ENCODE results near the gene DHRS9.

DHRS9 gene

GRCh38 chr2:169065864-169066517, 3.4 kb upstream of the DHRS9 start:
- DNase-seq (ENCODE audit: low read depth): no peak

DNA sequence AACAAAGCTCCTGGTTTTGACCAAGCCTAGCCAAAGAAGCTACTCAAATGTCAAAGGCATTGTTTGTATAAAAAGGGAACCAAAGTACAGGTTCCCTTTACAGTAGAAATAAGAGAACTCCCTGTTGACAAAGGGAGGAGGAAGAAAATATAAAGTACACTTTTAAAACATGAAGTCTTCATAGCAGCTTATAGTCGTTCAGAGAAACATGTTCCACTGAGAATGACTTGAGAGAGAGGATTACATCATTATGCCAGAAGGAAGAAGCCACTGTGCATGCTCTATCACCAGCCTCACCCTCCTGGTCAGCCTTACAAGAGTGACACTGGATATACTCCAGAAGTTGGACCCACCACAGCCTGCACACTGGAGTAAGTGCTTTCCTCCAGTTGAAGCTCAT, 2.5 kb upstream of the DHRS9 start:
- DNase-seq (ENCODE audit: low read depth): no peak

DNA sequence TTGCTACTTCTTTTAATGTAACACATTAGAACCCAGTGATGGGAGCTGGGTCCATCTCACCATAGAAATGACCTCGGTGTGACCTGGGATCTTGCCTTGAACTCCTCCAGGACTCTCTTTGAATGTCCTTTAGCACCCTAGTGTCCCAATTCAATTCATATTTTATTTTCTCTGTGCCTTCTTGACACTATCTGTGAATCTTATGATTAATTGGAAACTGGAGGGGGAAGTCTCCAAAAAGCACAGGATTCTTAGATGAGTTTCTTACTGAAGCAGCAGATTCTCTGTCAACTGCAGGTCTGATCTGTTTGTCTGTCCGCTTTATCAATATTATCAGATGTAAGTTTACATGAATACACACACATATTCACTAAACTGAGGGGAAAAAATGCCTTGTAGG, 470 bp downstream of the DHRS9 start:
- no peak for DNase-seq (ENCODE audit: low read depth)

DNA sequence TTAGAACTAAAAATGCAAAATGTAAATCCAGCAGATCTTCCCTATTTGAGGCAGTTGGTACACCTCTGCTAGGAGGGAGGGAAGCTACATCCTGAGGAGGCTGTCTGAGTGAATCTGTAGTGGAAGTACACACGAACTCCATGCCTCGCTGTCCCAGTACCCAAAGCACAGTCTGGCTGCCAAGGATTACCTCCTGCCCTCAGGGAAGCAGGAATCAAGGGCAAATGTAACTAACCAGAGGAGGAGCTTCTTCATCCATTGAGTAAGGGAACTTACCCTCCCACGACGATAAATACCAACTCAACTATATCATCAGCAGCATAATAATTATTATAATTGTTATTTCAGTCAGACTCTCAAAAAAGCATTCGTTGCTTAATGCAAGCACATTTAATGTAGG, 2.1 kb downstream of the DHRS9 start:
- DNase-seq (ENCODE audit: low read depth): no peak

- DNase-seq (ENCODE audit: low read depth): no peak
These were observed 3.0 kb downstream of the DHRS9 start for GRCh38 chr2:169072163-169072925.

- DNase-seq (ENCODE audit: low read depth): no peak
These were observed 4.0 kb downstream of the DHRS9 start for GRCh38 chr2:169073211-169073962.

DNA sequence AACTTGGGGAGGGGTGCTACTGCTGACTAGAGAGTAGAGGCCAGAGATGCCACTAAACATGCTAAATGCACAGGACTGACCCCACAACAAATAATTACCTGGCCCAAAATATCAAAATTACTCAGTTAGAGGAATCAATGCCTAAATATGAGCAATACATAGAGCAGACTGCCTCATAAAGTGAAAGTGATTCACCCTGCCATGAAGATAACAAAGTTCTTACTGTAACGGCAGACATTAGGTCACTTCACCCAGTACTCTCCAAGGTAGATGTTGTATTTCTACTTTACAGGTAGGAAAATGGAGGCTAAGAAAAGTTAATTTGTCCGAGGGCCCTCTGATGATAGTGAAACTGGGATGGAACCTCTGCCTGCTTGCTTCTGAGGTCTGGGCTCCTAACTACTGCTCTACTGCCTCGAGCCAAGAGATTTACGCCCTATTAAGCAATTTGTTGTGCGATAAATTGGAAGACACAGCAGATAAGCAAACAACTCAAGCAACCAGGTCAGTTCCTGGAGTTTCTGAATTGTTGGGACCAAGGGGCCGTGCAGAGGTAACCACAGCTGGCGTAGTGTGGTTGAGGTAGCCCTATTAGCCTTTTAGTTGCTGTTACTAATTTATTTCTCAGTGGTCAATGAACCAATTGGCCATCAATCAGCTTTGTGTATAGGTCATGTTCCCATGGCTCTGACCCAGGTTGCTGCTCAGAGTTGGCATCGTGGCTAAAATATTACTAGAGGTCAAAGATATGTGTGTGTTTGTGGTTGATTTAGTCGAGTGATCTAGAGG, 4.8 kb downstream of the DHRS9 start:
- DNase-seq (ENCODE audit: low read depth): no peak

GRCh38 chr2:169077674-169078240, 8.4 kb downstream of the DHRS9 start:
- DNase-seq (ENCODE audit: low read depth): no peak

DNA sequence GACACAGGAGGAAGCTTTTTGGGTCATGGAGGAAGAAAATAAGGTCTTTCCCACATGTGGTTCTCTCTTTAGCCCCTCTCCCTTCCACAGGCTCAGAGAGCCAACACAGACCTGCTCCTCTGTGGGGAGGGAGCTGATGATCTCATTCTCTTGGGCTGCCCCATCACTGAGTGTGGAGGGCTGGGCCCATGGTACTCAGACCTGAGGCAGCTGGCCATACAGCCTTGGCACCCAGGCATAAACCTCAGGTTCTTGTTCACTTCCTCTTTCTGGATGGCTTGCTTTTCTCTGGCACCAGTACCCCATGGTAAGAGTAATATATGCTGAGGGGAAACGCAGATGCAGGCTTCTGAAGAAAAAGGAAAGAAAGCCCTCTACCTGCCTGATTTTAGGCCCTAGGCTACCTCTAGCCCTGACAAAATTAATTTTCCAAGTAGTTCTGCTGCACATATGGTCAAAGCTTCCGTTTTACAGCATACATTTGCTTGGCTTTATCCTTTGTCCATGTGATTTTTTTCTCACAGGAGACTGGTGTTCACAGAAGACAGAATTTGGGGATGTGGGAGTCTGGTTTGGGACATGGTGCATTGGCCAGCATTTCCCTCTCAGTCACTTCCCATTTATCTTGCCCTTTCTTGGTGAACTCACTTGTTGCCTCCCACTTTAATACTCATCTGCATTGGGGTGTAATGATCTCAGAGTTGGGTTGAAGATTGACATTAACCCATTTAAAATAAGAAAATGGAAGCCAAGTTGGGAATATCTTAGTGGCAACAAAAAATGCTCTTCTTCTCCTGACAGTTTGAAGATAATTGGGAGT, 11.1 kb downstream of the DHRS9 start:
- DNase-seq (ENCODE audit: low read depth): no peak

- no peak for DNase-seq (ENCODE audit: low read depth)
These were observed 12.2 kb downstream of the DHRS9 start for GRCh38 chr2:169081551-169081950.

DNA sequence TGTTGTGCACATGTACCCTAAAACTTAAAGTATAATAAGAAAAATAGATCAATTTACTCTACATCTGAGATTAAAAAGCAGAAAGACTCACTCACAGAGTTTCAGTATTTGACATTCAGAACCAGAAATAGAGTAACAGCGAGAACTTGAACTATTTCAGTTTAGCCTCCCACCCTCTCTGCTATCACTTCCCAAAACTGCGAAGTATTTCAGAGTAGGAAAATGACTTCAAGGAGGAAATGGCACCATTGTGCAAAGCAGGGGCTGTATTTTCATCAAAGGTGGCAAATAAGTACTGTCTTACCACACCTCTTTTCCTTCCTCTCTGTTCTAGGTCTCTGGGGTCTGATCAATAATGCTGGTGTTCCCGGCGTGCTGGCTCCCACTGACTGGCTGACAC, 13.6 kb downstream of the DHRS9 start:
- no peak for DNase-seq (ENCODE audit: low read depth)

DNA sequence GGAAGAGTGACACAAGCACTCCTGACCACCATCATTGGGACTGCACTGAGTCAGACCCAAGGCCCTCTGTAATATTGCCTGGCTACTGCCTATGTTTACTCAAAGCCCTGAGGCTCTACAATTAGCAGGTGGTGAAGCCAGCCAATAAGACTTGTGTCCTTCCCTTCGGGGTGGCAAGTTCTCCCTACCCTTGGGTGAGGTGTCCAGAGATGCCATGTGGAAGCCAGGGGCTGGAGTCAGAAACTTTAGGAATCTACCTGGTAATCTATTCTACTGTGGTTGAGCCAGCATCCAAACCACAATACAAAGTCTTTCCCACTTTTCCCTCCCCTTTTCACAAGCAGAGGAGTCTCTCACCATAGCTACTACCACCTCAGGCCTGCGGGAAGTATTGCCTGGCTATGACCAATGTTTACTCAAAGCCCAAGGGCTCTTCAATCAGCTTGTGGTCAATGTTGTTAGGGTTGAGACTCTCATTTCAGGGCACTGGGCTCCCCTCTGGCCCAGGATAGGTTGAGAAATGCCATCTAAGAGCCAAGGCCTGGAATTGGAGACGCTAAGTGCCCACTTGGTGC, 17.6 kb downstream of the DHRS9 start:
- DNase-seq (ENCODE audit: low read depth): no peak

DNA sequence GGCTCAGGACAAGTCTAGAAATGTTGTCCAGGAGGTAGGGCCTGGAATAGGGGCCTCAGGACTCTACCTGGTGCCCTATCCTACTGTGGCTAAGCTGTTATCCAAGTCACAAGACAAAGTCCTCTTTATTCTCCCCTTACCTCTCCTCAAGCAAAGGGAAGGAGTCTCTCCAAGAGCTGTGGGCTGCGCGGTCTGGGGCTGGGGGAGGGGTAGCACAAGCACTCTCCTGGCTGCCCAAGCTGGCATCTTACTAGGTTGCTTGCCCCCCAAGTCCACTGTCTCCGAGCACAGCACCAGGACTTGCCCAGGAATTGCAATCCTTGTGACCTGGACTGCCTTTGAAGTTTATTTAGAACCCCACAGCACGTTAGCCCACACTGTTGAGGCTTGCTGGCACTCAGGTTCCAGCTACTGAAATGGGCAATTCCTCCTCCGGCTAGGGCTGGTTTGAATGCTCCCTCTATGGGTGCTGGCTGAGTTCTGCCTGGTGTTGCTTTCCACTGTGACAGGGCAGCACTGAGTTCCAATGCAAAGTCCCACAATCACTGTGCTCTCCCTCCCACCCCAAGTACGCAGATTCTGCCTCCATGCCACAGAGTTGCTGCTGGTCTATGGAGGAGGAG, 18.5 kb downstream of the DHRS9 start:
- no peak for DNase-seq (ENCODE audit: low read depth)

GRCh38 chr2:169089182-169089581, 19.8 kb downstream of the DHRS9 start:
- no peak for DNase-seq (ENCODE audit: low read depth)

DNA sequence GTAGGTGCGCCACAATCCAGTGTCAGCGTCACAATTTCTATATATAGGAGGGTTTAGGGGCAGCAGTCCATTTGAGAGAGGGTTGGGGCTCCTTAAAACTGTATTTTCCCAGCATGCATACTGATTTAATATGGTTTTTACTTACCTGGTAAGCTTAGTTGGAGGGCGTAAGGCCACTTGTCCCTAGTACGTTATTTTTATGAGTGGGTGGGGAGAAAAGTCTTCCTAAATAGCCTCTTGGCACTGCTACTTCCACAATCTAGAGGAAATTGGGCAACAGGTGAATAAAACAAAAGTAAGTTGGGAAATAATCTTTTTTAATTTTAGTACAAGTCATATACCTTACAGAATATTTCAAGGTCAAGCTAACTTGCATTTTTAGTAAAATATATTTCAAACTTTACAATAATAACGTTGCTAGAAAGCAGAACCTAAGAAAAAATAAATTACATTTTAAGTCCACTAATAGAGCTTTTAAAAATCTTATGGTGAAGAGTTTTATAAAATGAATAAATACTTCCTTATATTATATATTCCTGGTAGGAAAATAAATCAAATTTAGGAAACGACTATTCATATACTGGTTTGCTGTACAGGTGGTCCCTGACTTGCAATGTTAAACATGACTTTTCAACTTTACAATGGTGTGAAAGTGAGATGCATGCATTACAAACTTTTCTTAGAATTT, 20.9 kb downstream of the DHRS9 start:
- no peak for DNase-seq (ENCODE audit: low read depth)

DNA sequence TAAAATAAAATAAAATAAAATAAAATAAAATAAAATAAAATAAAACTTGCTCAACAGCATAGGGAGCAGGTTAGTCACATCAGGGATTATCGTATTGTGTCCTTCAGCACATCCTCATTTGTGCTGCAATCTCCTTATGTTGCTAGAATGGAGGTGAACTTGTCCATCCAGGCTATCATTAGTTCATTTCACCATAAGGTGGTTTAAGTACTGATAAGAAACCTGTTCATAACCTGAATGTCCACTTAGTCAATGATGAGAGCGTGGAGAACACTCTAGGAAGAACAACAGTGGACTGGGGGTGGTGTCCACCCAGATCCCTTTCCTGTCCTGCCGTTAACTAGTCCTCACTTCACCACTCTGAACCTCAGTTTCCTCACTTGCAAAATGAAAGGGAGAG, 21.9 kb downstream of the DHRS9 start:
- no peak for DNase-seq (ENCODE audit: low read depth)

- no peak for DNase-seq (ENCODE audit: low read depth)
These were observed 22.6 kb downstream of the DHRS9 start for GRCh38 chr2:169091761-169092519.

- no peak for DNase-seq (ENCODE audit: low read depth)
These were observed 24.2 kb downstream of the DHRS9 start for GRCh38 chr2:169093535-169093934.

GRCh38 chr2:169094676-169095075, 25.3 kb downstream of the DHRS9 start:
- no peak for DNase-seq (ENCODE audit: low read depth)

Measured in T follicular helper cell (primary cell).